Activated CD4-positive, alpha-beta T cell treated with anti-CD3 and anti-CD28 coated beads, Interleukin-2, amount 10 ng/mL, durations not matched to agents 24 days and 14 days (primary cell): ENCODE data around the gene C16orf74. TPM values are rescaled to one million over a fixed set of nuclear protein-coding genes. Genes with fewer than 3 reads are reported as not detected.
A peak's percentile ranks its signal among the peaks of the same experiment; 100 is the strongest.

ENCODE experiments used
- DNase-seq: peaks from one replicate; pipeline ENCODE4 v3.0.0; 2022
- H3K27ac Mint-ChIP-seq: one replicate; pipeline ENCODE4 v1.8.0; 2022; ENCODE audit warnings: mild to moderate bottlenecking, mixed read lengths
- H3K27me3 Mint-ChIP-seq: one replicate; pipeline ENCODE4 v1.8.0; 2022; ENCODE audit warnings: mixed read lengths
- H3K36me3 Mint-ChIP-seq: one replicate; pipeline ENCODE4 v1.8.0; 2022; ENCODE audit warnings: low read depth, mild to moderate bottlenecking, mixed read lengths
- H3K4me1 Mint-ChIP-seq: one replicate; pipeline ENCODE4 v1.8.0; 2021; ENCODE audit warnings: mixed read lengths
- H3K4me3 Mint-ChIP-seq: one replicate; pipeline ENCODE4 v1.8.0; 2022; ENCODE audit warnings: mild to moderate bottlenecking, moderate library complexity, mixed read lengths
- H3K9me3 Mint-ChIP-seq: one replicate; pipeline ENCODE4 v1.8.0; 2021; ENCODE audit warnings: mixed read lengths
- intact Hi-C: fragments of 100-400 bp; cut with micrococcal nuclease; formaldehyde crosslinking; loops from one replicate; pipeline ENCODE4 v1.15.1; 2023
- total RNA-seq: library from RNA; stranded (reverse); gene quantifications from 2 replicates; pipeline ENCODE4 v1.2.3, GENCODE V29; 2022

C16orf74 gene
- total RNA-seq, 1 donor from 2014 or later = 0.19 TPM

- H3K4me1 Mint-ChIP-seq = no peaks in the 10 kb centered on the region
- intact Hi-C loops = no loop called here
- no peak overlapping the region for H3K4me3 Mint-ChIP-seq
- no peak overlapping the region for H3K27ac Mint-ChIP-seq
- no peaks in the 10 kb centered on the region for H3K9me3 Mint-ChIP-seq
- peaks cover 5% of the 10 kb centered on the region for H3K27me3 Mint-ChIP-seq
- no peaks in the 10 kb centered on the region for H3K36me3 Mint-ChIP-seq
- no peak for DNase-seq
Measured at GRCh38 chr16:85696781-85697180, 54.1 kb downstream of the C16orf74 start.

GRCh38 chr16:85695196-85696128 lies 55.4 kb downstream of the C16orf74 start:
- Mint-ChIP-seq H3K4me3 (no peak overlapping the region), H3K9me3 (no peaks in the 10 kb centered on the region), H3K27me3 (peaks cover 5% of the 10 kb centered on the region), H3K4me1 (no peaks in the 10 kb centered on the region), H3K27ac (no peak overlapping the region), H3K36me3 (no peaks in the 10 kb centered on the region)
- no peak for DNase-seq
- intact Hi-C loops = no loop called here

- peaks cover 9% of the 10 kb centered on the region for H3K36me3 Mint-ChIP-seq
- no peak overlapping the region for H3K27ac Mint-ChIP-seq
- H3K4me3 Mint-ChIP-seq = no peak overlapping the region
- H3K4me1 Mint-ChIP-seq = peaks cover 15% of the 10 kb centered on the region
- DNase-seq = no peak
- H3K27me3 Mint-ChIP-seq = peaks cover 5% of the 10 kb centered on the region
- intact Hi-C loops = no loop called here
- H3K9me3 Mint-ChIP-seq = no peaks in the 10 kb centered on the region
Measured at GRCh38 chr16:85690469-85691064, 60.3 kb downstream of the C16orf74 start.

- peaks cover 15% of the 10 kb centered on the region for H3K4me1 Mint-ChIP-seq
Measured at GRCh38 chr16:85689950-85690320, 61.0 kb downstream of the C16orf74 start.

GRCh38 chr16:85689285-85689949 lies 61.5 kb downstream of the C16orf74 start:
- H3K27ac Mint-ChIP-seq = no peak overlapping the region
- no peaks in the 10 kb centered on the region for H3K9me3 Mint-ChIP-seq
- intact Hi-C loops = loop anchor here (2.0 to 5.0 kb wide), 3 partner anchors 79 to 132 kb away; partner anchors contain the start of genes COX4I1 and EMC8
- H3K27me3 Mint-ChIP-seq = peaks cover 5% of the 10 kb centered on the region
- no peak for DNase-seq
- peaks cover 15% of the 10 kb centered on the region for H3K4me1 Mint-ChIP-seq
- peaks cover 11% of the 10 kb centered on the region for H3K36me3 Mint-ChIP-seq
- peak overlapping the region; percentile 72 for H3K4me3 Mint-ChIP-seq

More at GRCh38 chr16:85689950-85690320, 61.0 kb downstream of the C16orf74 start:
- Mint-ChIP-seq H3K9me3 (no peaks in the 10 kb centered on the region), H3K36me3 (peaks cover 9% of the 10 kb centered on the region), H3K4me3 (no peak overlapping the region), H3K27ac (no peak overlapping the region), H3K27me3 (peaks cover 5% of the 10 kb centered on the region)
- no peak for DNase-seq
- intact Hi-C loops = loop anchor here (2.0 to 5.0 kb wide), 3 partner anchors 79 to 133 kb away; partner anchors contain the start of genes COX4I1 and EMC8

GRCh38 chr16:85688586-85689284 lies 62.2 kb downstream of the C16orf74 start, which contains the start of gene GINS2:
Gene GINS2 (minus strand): TSS chr16:85688954. CDS start chr16:85688898, 56 bp downstream.
- peaks cover 17% of the 10 kb centered on the region for H3K4me1 Mint-ChIP-seq
- peak; percentile 97 for DNase-seq
- intact Hi-C loops = loop anchor here (2.0 to 5.0 kb wide), 3 partner anchors 78 to 131 kb away; partner anchors contain the start of genes COX4I1 and EMC8
- peak within 1 kb of the TSS; percentile 78 for H3K27ac Mint-ChIP-seq
- peaks cover 13% of the 10 kb centered on the region for H3K36me3 Mint-ChIP-seq
- H3K4me3 Mint-ChIP-seq = peak within 1 kb of the TSS; percentile 84
- H3K27me3 Mint-ChIP-seq = peaks cover 5% of the 10 kb centered on the region
- no peaks in the 10 kb centered on the region for H3K9me3 Mint-ChIP-seq

GRCh38 chr16:85687651-85688471 lies 63.0 kb downstream of the C16orf74 start:
- intact Hi-C loops = loop anchor here (2.0 to 5.0 kb wide), 3 partner anchors 77 to 131 kb away; partner anchors contain the start of genes COX4I1 and EMC8
- H3K9me3 Mint-ChIP-seq = no peaks in the 10 kb centered on the region
- no peak for DNase-seq
- H3K27ac Mint-ChIP-seq = peak overlapping the region; percentile 78
- H3K4me3 Mint-ChIP-seq = peak overlapping the region; percentile 84
- H3K27me3 Mint-ChIP-seq = peaks cover 2% of the 10 kb centered on the region
- H3K36me3 Mint-ChIP-seq = peaks cover 22% of the 10 kb centered on the region
- peaks cover 24% of the 10 kb centered on the region for H3K4me1 Mint-ChIP-seq

- no peaks in the 10 kb centered on the region for H3K9me3 Mint-ChIP-seq
- peak overlapping the region; percentile 66 for H3K27ac Mint-ChIP-seq
- DNase-seq = peak; percentile 70
Measured at GRCh38 chr16:85686912-85687591, 63.8 kb downstream of the C16orf74 start.

GRCh38 chr16:85685251-85685650 lies 65.6 kb downstream of the C16orf74 start:
- H3K4me3 Mint-ChIP-seq = no peak overlapping the region
- H3K27ac Mint-ChIP-seq = no peak overlapping the region
- H3K36me3 Mint-ChIP-seq = peaks cover 30% of the 10 kb centered on the region
- peaks cover 32% of the 10 kb centered on the region for H3K4me1 Mint-ChIP-seq
- H3K9me3 Mint-ChIP-seq = no peaks in the 10 kb centered on the region
- no peaks in the 10 kb centered on the region for H3K27me3 Mint-ChIP-seq
- no peak for DNase-seq
- intact Hi-C loops = loop anchor here (5.0 kb wide), 1 partner anchor 128 kb away; no protein-coding TSS in a partner anchor

More at GRCh38 chr16:85686912-85687591, 63.8 kb downstream of the C16orf74 start:
- Mint-ChIP-seq H3K36me3 (peaks cover 22% of the 10 kb centered on the region), H3K4me1 (peaks cover 24% of the 10 kb centered on the region), H3K4me3 (peak overlapping the region; percentile 84), H3K27me3 (no peaks in the 10 kb centered on the region)
- intact Hi-C loops = loop anchor here (5.0 kb wide), 1 partner anchor 130 kb away; no protein-coding TSS in a partner anchor

- no peaks in the 10 kb centered on the region for H3K27me3 Mint-ChIP-seq
- peaks cover 38% of the 10 kb centered on the region for H3K36me3 Mint-ChIP-seq
- no peak overlapping the region for H3K4me3 Mint-ChIP-seq
- DNase-seq = no peak
- H3K9me3 Mint-ChIP-seq = no peaks in the 10 kb centered on the region
- H3K27ac Mint-ChIP-seq = no peak overlapping the region
- intact Hi-C loops = no loop called here
- H3K4me1 Mint-ChIP-seq = peaks cover 30% of the 10 kb centered on the region
Measured at GRCh38 chr16:85683363-85683762, 67.5 kb downstream of the C16orf74 start.

- H3K4me1 Mint-ChIP-seq = peaks cover 29% of the 10 kb centered on the region
- no peak overlapping the region for H3K27ac Mint-ChIP-seq
- H3K36me3 Mint-ChIP-seq = peaks cover 41% of the 10 kb centered on the region
- H3K27me3 Mint-ChIP-seq = no peaks in the 10 kb centered on the region
- H3K4me3 Mint-ChIP-seq = no peak overlapping the region
- intact Hi-C loops = no loop called here
- DNase-seq = no peak
- H3K9me3 Mint-ChIP-seq = no peaks in the 10 kb centered on the region
Measured at GRCh38 chr16:85682516-85682915, 68.4 kb downstream of the C16orf74 start.

- no peak overlapping the region for H3K4me3 Mint-ChIP-seq
- intact Hi-C loops = no loop called here
- no peaks in the 10 kb centered on the region for H3K27me3 Mint-ChIP-seq
Measured at GRCh38 chr16:85681255-85681654, 69.6 kb downstream of the C16orf74 start.

More at GRCh38 chr16:85681255-85681654, 69.6 kb downstream of the C16orf74 start:
- Mint-ChIP-seq H3K36me3 (peaks cover 37% of the 10 kb centered on the region), H3K27ac (no peak overlapping the region), H3K4me1 (peaks cover 20% of the 10 kb centered on the region), H3K9me3 (no peaks in the 10 kb centered on the region)
- DNase-seq = no peak
